Measurements from ENCODE around the gene MSH3.
"Not testable (repeated sequence)": the region's sequence is repeated elsewhere in the genome, so short reads cannot be mapped to it uniquely, and the experiment has no call there.

DNA sequence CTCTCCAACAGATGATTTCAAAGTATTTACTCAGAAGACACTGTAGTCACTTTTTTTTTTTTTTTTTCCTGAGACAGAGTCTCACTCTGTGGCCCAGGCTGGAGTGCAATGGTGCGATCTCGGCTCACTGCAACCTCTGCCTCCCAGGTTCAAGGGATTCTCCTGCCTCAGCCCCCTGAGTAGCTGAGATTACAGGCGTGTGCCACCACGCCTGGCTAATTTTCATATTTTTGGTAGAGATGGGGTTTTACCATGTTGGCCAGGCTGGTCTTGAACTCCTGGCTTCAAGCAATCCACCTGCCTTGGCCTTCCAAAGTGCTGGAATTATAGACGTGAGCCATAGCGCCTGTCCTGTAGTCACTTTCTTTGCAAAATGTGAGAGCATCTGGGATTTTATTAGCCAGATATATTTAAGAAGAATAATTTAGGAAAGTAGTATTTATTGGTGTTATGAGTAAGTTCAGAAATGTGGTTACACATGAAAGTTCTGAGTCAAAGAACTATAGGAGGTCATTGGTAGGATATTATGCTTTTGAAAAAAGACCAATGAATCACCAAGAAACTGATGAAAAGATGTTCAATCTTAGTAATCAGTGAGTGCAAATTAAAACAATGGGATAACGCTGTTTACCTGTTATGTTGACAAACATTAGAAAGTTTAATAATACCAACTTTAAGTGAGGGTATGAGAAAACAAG is 135.0 kb downstream of the MSH3 start:
- TF ChIP-seq, protein P1, sequence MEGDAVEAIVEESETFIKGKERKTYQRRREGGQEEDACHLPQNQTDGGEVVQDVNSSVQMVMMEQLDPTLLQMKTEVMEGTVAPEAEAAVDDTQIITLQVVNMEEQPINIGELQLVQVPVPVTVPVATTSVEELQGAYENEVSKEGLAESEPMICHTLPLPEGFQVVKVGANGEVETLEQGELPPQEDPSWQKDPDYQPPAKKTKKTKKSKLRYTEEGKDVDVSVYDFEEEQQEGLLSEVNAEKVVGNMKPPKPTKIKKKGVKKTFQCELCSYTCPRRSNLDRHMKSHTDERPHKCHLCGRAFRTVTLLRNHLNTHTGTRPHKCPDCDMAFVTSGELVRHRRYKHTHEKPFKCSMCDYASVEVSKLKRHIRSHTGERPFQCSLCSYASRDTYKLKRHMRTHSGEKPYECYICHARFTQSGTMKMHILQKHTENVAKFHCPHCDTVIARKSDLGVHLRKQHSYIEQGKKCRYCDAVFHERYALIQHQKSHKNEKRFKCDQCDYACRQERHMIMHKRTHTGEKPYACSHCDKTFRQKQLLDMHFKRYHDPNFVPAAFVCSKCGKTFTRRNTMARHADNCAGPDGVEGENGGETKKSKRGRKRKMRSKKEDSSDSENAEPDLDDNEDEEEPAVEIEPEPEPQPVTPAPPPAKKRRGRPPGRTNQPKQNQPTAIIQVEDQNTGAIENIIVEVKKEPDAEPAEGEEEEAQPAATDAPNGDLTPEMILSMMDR (IDR thresholded peaks at IDR 0.05) = not testable (repeated sequence)
- TF ChIP-seq POLR2A, POLR2AphosphoS5 (IDR thresholded peaks at IDR 0.05): not testable (repeated sequence)

Measured in prostate gland (tissue), 2 donors.